Activated naive CD4-positive, alpha-beta T cell treated with anti-CD3 and anti-CD28 coated beads for 36 hours (primary cell): ENCODE results near the gene ESAM. TPM values are rescaled to one million over a fixed set of nuclear protein-coding genes. Genes with fewer than 3 reads are reported as not detected.

Experiments
- CTCF ChIA-PET: fragments of 350-600 bp; sonication (Branson Sonifier 250); formaldehyde crosslinking; loops from one replicate; lab custom pipeline; 2021; ENCODE audit warnings: antibody characterized with exemption; lab: Charles Lee
- DNase-seq: peaks from one replicate; pipeline ENCODE4 v3.0.0-alpha.2; 2020
- H3K27ac Mint-ChIP-seq: one replicate; pipeline ENCODE4 v1.8.0; 2021; ENCODE audit warnings: mild to moderate bottlenecking, mixed read lengths
- H3K27me3 Mint-ChIP-seq: one replicate; pipeline ENCODE4 v1.8.0; 2021; ENCODE audit warnings: low read depth, mixed read lengths
- H3K36me3 Mint-ChIP-seq: one replicate; pipeline ENCODE4 v1.8.0; 2021; ENCODE audit warnings: low read depth, mixed read lengths
- H3K4me1 Mint-ChIP-seq: one replicate; pipeline ENCODE4 v1.8.0; 2021; ENCODE audit warnings: low read depth, mixed read lengths
- H3K4me3 Mint-ChIP-seq: one replicate; pipeline ENCODE4 v1.8.0; 2021; ENCODE audit warnings: mild to moderate bottlenecking, moderate library complexity, mixed read lengths
- H3K9me3 Mint-ChIP-seq: one replicate; pipeline ENCODE4 v1.8.0; 2021; ENCODE audit warnings: mixed read lengths
- intact Hi-C: fragments of 100-400 bp; cut with micrococcal nuclease; formaldehyde crosslinking; loops from one replicate; pipeline ENCODE4 v1.15.1; 2023
- total RNA-seq, 2 experiments: library from RNA; stranded (reverse); gene quantifications; one replicate each; pipeline ENCODE4 v1.2.3, GENCODE V29; 2021

Gene ESAM
- total RNA-seq, 2 experiments from 2014 or later: 1.0 to 1.2 TPM

DNA sequence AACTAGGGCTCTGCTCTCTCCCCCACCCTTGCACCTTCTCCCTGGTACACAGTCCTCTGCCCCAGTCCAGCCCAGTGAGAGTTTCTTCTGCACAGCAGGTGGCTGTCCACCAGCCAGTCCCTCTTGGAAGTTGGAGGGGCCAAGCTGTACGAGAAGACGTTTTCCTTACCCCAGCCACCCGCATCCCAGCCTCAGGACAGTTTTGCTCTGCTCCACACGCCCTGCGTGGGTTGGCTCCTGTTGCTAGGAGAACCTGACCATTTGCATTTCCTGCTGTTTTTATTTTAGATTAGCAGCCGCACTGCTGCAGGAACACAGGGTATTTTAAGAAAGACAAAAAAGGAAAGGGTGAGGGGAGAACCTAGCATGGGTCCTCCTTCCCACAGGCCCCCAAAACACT lies 39.9 kb downstream of the ESAM start:
- H3K27ac Mint-ChIP-seq: no peak overlapping the region
- DNase-seq: no peak
- CTCF ChIA-PET: interaction anchor here (2.7 kb wide), 1 partner anchor 41 kb away, joined by 8 read pairs; no protein-coding TSS in a partner anchor
- H3K27me3 Mint-ChIP-seq: peaks cover 19% of the 10 kb centered on the region
- peaks cover 27% of the 10 kb centered on the region for H3K4me1 Mint-ChIP-seq
- no peaks in the 10 kb centered on the region for H3K9me3 Mint-ChIP-seq
- intact Hi-C loops: no loop called here
- no peaks in the 10 kb centered on the region for H3K36me3 Mint-ChIP-seq
- no peak overlapping the region for H3K4me3 Mint-ChIP-seq

DNA sequence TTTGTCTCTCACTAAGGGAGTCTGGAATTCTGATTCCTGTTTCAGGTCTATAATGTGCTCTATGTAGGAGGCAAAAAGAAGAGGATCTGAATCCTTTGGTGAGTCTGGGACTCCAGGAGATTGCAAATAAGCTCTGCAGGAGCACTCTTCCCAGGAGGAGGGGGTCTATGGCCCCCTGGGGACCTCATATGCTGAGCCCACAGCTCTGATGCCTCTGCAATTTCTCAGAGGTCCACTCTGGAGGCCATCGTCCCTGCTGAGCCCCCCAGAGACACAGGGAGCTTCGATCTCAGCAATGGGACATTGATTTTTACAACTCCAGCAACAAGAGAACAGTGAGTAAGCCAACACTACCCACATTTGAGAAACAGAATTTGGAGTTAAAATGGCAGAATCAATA lies 42.6 kb downstream of the ESAM start:
- CTCF ChIA-PET: no interaction called here

GRCh38 chr11:124718801-124719200 lies 43.3 kb downstream of the ESAM start:
- Mint-ChIP-seq H3K9me3 (no peaks in the 10 kb centered on the region), H3K27ac (no peak overlapping the region), H3K36me3 (no peaks in the 10 kb centered on the region), H3K4me3 (no peak overlapping the region), H3K27me3 (peaks cover 26% of the 10 kb centered on the region), H3K4me1 (peaks cover 23% of the 10 kb centered on the region)
- intact Hi-C loops: no loop called here
- no peak for DNase-seq
- CTCF ChIA-PET: no interaction called here

More for the DNA sequence above, 42.6 kb downstream of the ESAM start:
- intact Hi-C loops: no loop called here
- no peaks in the 10 kb centered on the region for H3K36me3 Mint-ChIP-seq
- H3K4me3 Mint-ChIP-seq: no peak overlapping the region
- H3K4me1 Mint-ChIP-seq: peaks cover 23% of the 10 kb centered on the region
- DNase-seq: no peak
- peaks cover 24% of the 10 kb centered on the region for H3K27me3 Mint-ChIP-seq
- H3K27ac Mint-ChIP-seq: no peak overlapping the region
- H3K9me3 Mint-ChIP-seq: no peaks in the 10 kb centered on the region

- CTCF ChIA-PET: interaction anchor here (1.1 kb wide), 1 partner anchor 49 kb away, joined by 3 read pairs; no protein-coding TSS in a partner anchor
- Mint-ChIP-seq H3K4me1 (peaks cover 23% of the 10 kb centered on the region), H3K27ac (no peak overlapping the region), H3K27me3 (peaks cover 26% of the 10 kb centered on the region), H3K36me3 (no peaks in the 10 kb centered on the region), H3K4me3 (peak overlapping the region; percentile 58), H3K9me3 (no peaks in the 10 kb centered on the region)
- intact Hi-C loops: no loop called here
- DNase-seq: peak; percentile 54
Measured at GRCh38 chr11:124717786-124718651, 44.1 kb downstream of the ESAM start.

DNA sequence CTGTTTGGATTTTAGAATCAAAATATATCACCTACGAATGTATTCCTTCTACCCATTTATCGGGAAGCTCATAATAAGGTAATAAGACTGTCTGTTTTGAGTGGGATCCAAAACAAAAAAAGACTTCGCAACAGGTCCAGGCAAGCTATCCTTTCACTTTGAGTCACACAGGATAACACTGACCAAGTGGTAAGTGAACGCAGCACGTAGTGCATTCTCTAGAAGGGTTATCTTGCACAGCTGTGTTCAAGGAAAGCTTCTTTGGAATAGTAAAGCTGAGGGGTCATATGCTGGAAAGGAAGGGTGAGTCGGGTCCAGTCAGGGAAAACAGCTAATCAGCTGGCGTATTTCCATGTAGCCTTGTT lies 44.7 kb downstream of the ESAM start:
- no peaks in the 10 kb centered on the region for H3K9me3 Mint-ChIP-seq
- intact Hi-C loops: no loop called here
- DNase-seq: no peak
- peaks cover 17% of the 10 kb centered on the region for H3K4me1 Mint-ChIP-seq
- peak overlapping the region; percentile 58 for H3K4me3 Mint-ChIP-seq
- H3K27me3 Mint-ChIP-seq: peaks cover 26% of the 10 kb centered on the region
- no peaks in the 10 kb centered on the region for H3K36me3 Mint-ChIP-seq
- no peak overlapping the region for H3K27ac Mint-ChIP-seq
- CTCF ChIA-PET: interaction anchor here (0.9 to 1.1 kb wide), 2 partner anchors 48 to 72 kb away, joined by 3 read pairs; no protein-coding TSS in a partner anchor

- H3K27me3 Mint-ChIP-seq: peaks cover 26% of the 10 kb centered on the region
- peaks cover 11% of the 10 kb centered on the region for H3K4me1 Mint-ChIP-seq
- H3K9me3 Mint-ChIP-seq: no peaks in the 10 kb centered on the region
- DNase-seq: no peak
- CTCF ChIA-PET: interaction anchor here (0.9 kb wide), 1 partner anchor 71 kb away, joined by 3 read pairs; no protein-coding TSS in a partner anchor
- intact Hi-C loops: no loop called here
- no peak overlapping the region for H3K4me3 Mint-ChIP-seq
- H3K36me3 Mint-ChIP-seq: no peaks in the 10 kb centered on the region
- H3K27ac Mint-ChIP-seq: no peak overlapping the region
Measured at GRCh38 chr11:124716591-124716990, 45.5 kb downstream of the ESAM start.

- Mint-ChIP-seq H3K27me3 (peaks cover 17% of the 10 kb centered on the region), H3K36me3 (peaks cover 4% of the 10 kb centered on the region), H3K27ac (no peak overlapping the region), H3K9me3 (peaks cover 6% of the 10 kb centered on the region), H3K4me1 (peaks cover 1% of the 10 kb centered on the region), H3K4me3 (no peak overlapping the region)
- CTCF ChIA-PET: no interaction called here
- intact Hi-C loops: no loop called here
- DNase-seq: no peak
Measured at GRCh38 chr11:124712392-124712791, 49.7 kb downstream of the ESAM start.

DNA sequence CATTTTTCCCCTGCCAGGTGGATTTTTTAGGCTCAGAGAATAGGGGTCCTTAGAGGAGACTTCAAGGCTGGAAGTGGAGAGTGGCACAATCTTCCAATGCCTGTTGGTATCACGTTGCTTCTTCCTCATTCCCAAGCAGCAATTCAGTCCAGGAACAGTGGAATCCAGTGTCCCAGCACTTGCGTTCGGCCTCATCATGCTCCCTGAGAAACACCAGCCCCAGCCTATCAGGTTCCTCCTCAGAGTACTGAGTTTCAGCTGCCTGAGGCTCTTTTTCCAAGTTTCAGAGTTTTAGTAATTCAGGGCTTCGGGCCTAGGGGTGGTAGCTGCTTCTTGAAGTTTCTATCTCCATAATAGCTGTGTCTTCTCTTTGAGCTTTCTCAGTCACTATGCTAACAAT lies 54.3 kb downstream of the ESAM start:
- H3K27me3 Mint-ChIP-seq: no peaks in the 10 kb centered on the region
- CTCF ChIA-PET: no interaction called here
- DNase-seq: no peak

More for the DNA sequence above, 54.3 kb downstream of the ESAM start:
- Mint-ChIP-seq H3K9me3 (peaks cover 6% of the 10 kb centered on the region), H3K27ac (no peak overlapping the region), H3K36me3 (peaks cover 8% of the 10 kb centered on the region), H3K4me1 (no peaks in the 10 kb centered on the region), H3K4me3 (no peak overlapping the region)
- intact Hi-C loops: no loop called here

Other genes starting within 250 kb of the ESAM start
- gene OR8B12, start 218.6 kb downstream of the ESAM start, total RNA-seq: not detected
- not detected for gene OR8A1, start 192.3 kb downstream of the ESAM start, total RNA-seq
- gene PANX3, start 150.9 kb downstream of the ESAM start, total RNA-seq: not detected
- 10 to 100 TPM; 28.3 to 28.6 TPM for gene TBRG1, start 139.4 kb downstream of the ESAM start, total RNA-seq
- 10 to 100 TPM in 1 of 2 experiments, 1 to 10 TPM in 1; 7.8 to 10.8 TPM for gene SIAE, start 88.6 kb downstream of the ESAM start, total RNA-seq
- gene SPA17, start 88.4 kb downstream of the ESAM start, total RNA-seq: 1 to 10 TPM; 3.9 to 5.1 TPM
- 10 to 100 TPM; 10.3 to 10.8 TPM for gene NRGN, start 22.3 kb downstream of the ESAM start, total RNA-seq
- under 1 TPM; 0.20 to 0.29 TPM for gene VSIG2, start 10.0 kb downstream of the ESAM start, total RNA-seq
- 1 to 10 TPM; 3.8 to 4.2 TPM for gene MSANTD2, start 38.1 kb upstream of the ESAM start, total RNA-seq
- gene ROBO3, start 103.1 kb upstream of the ESAM start, total RNA-seq: 10 to 100 TPM; 24.2 to 24.5 TPM
- gene ROBO4, start 135.6 kb upstream of the ESAM start, total RNA-seq: not detected
- not detected for gene HEPN1, start 157.0 kb upstream of the ESAM start, total RNA-seq
- not detected for gene HEPACAM, start 173.8 kb upstream of the ESAM start, total RNA-seq
- 1 to 10 TPM; 6.1 to 7.3 TPM for gene CCDC15, start 191.9 kb upstream of the ESAM start, total RNA-seq